H1 (cell line): ENCODE measurements around the gene PRSS12. TPM values are rescaled to one million over a fixed set of nuclear protein-coding genes. Genes with fewer than 3 reads are reported as not detected.

Experiments used
- CTCF ChIA-PET: fragments of 300-600 bp; sonication (Branson Sonifier 250); formaldehyde crosslinking; loops from one replicate; lab custom pipeline; 2021; ENCODE audit not compliant: partially characterized antibody; lab: Charles Lee
- POLR2A ChIA-PET: fragments of 300-600 bp; sonication (Branson Sonifier 250); formaldehyde crosslinking; loops from one replicate; lab custom pipeline; 2021; ENCODE audit warnings: inconsistent platforms; ENCODE audit not compliant: partially characterized antibody; lab: Charles Lee
- DNase-seq, 2 experiments: peaks; one replicate each; pipeline versions ENCODE4 v3.0.0 to v3.0.0-alpha.2; 2010 to 2022; ENCODE audit warnings: low spot score in 2 of 2, low read depth in 1 of 2, mixed read lengths in 1 of 2
- FAIRE-seq: peaks from 2 replicates; lab custom pipeline; 2011; peaks lifted over from hg19 to GRCh38; lab: Jason Lieb, UNC
- H2AFZ ChIP-seq: 2 replicates; pipeline ENCODE4 v1.8.1; 2012; ENCODE audit warnings: low read length, inconsistent platforms
- H2AK5ac ChIP-seq: 2 replicates; pipeline ENCODE4 v1.6.1; 2013; ENCODE audit warnings: low read depth, low read length
- H2BK120ac ChIP-seq: replicated peaks from 2 replicates; pipeline ENCODE3; 2013; ENCODE audit warnings: low read depth, low read length, inconsistent platforms
- H2BK12ac ChIP-seq: 2 replicates; pipeline ENCODE4 v1.6.1; 2013; ENCODE audit warnings: low read depth, low read length
- H2BK15ac ChIP-seq: 2 replicates; pipeline ENCODE4 v1.6.1; 2013; ENCODE audit warnings: low read length
- H2BK20ac ChIP-seq: 2 replicates; pipeline ENCODE4 v1.6.1; 2013; ENCODE audit warnings: low read length
- H2BK5ac ChIP-seq: 2 replicates; pipeline ENCODE4 v1.6.1; 2013; ENCODE audit warnings: low read depth, low read length
- H3K14ac ChIP-seq: 2 replicates; pipeline ENCODE4 v1.6.1; 2013; ENCODE audit warnings: inconsistent platforms; ENCODE audit not compliant: insufficient read length
- H3K18ac ChIP-seq: 2 replicates; pipeline ENCODE4 v1.6.1; 2013; ENCODE audit warnings: low read length; ENCODE audit errors: extremely low read depth
- H3K23ac ChIP-seq: 2 replicates; pipeline ENCODE4 v1.6.1; 2013; ENCODE audit warnings: inconsistent platforms; ENCODE audit not compliant: insufficient read length
- H3K23me2 ChIP-seq: 2 replicates; pipeline ENCODE4 v1.6.1; 2013; ENCODE audit warnings: low read depth, low read length
- H3K27ac ChIP-seq: 2 replicates; pipeline ENCODE4 v1.6.1; 2011; ENCODE audit warnings: low read depth, low read length, inconsistent platforms
- H3K27me3 ChIP-seq, 4 experiments: replicated peaks in 1 of 4; 1 replicate in 1 of 4; 2 replicates in 3 of 4; pipeline versions ENCODE4 v1.6.1 to v1.8.1; 2011 to 2013; ENCODE audit warnings: low read length in 3 of 4, mild to moderate bottlenecking in 3 of 4, inconsistent platforms in 2 of 4, mixed read lengths in 2 of 4, moderate library complexity in 1 of 4; ENCODE audit not compliant: control insufficient read depth in 3 of 4, insufficient read depth in 3 of 4; ENCODE audit errors: extremely low read depth in 1 of 4
- H3K36me3 ChIP-seq, 4 experiments: 2 replicates each; pipeline versions ENCODE4 v1.6.1 to v1.8.1; 2011 to 2013; ENCODE audit warnings: mild to moderate bottlenecking in 4 of 4, low read length in 3 of 4, moderate library complexity in 2 of 4, control low read depth in 1 of 4, inconsistent platforms in 1 of 4; ENCODE audit not compliant: insufficient read depth in 4 of 4, control insufficient read depth in 2 of 4
- H3K4ac ChIP-seq: replicated peaks from 2 replicates; pipeline ENCODE3; 2013; ENCODE audit warnings: low read length, low read depth, mixed read lengths, inconsistent platforms; ENCODE audit not compliant: insufficient read length
- H3K4me1 ChIP-seq, 4 experiments: replicated peaks in 1 of 4; 1 replicate in 1 of 4; 2 replicates in 3 of 4; pipeline versions ENCODE4 v1.6.1 to v1.8.1; 2011 to 2013; ENCODE audit warnings: low read length in 3 of 4, inconsistent platforms in 2 of 4, mixed read lengths in 1 of 4; ENCODE audit not compliant: insufficient read depth in 4 of 4, control insufficient read depth in 3 of 4
- H3K4me2 ChIP-seq, 2 experiments: 2 replicates each; pipeline versions ENCODE4 v1.6.1 to v1.8.1; 2011 to 2013; ENCODE audit warnings: low read depth in 2 of 2, low read length in 2 of 2, control low read depth in 1 of 2, inconsistent platforms in 1 of 2, mild to moderate bottlenecking in 1 of 2; ENCODE audit not compliant: insufficient read depth in 1 of 2
- H3K4me3 ChIP-seq, 4 experiments: fragments of 200-600, 300-600 bp in 1 of 4; sonication (generic), shearing (Covaris generic), sonication (Bioruptor Twin) in 1 of 4; 2 replicates each; pipeline versions ENCODE4 v1.5.1 to v1.8.1; 2011 to 2016; ENCODE audit warnings: low read length in 4 of 4, low read depth in 3 of 4, control low read depth in 2 of 4, inconsistent platforms in 2 of 4, mild to moderate bottlenecking in 2 of 4, mixed read lengths in 1 of 4, moderate library complexity in 1 of 4; ENCODE audit not compliant: insufficient read depth in 2 of 4; ENCODE audit errors: extremely low read depth in 1 of 4
- H3K56ac ChIP-seq: replicated peaks from 2 replicates; pipeline ENCODE3; 2013; ENCODE audit warnings: low read depth, mild to moderate bottlenecking, mixed read lengths, low read length, inconsistent platforms; ENCODE audit not compliant: insufficient read length
- H3K79me1 ChIP-seq: 2 replicates; pipeline ENCODE4 v1.6.1; 2013; ENCODE audit warnings: low read depth, low read length, control low read depth
- H3K79me2 ChIP-seq, 2 experiments: 2 replicates each; pipeline versions ENCODE4 v1.6.1 to v1.8.1; 2012 to 2013; ENCODE audit warnings: low read length in 2 of 2, mild to moderate bottlenecking in 2 of 2, inconsistent platforms in 1 of 2; ENCODE audit not compliant: insufficient read depth in 2 of 2, control insufficient read depth in 1 of 2
- H3K9ac ChIP-seq, 4 experiments: replicated peaks in 1 of 4; 1 replicate in 1 of 4; 2 replicates in 3 of 4; pipeline versions ENCODE4 v1.6.1 to v1.8.1; 2011 to 2013; ENCODE audit warnings: low read depth in 3 of 4, low read length in 3 of 4, control low read depth in 2 of 4, mild to moderate bottlenecking in 2 of 4, moderate library complexity in 2 of 4, inconsistent platforms in 1 of 4; ENCODE audit errors: extremely low read depth in 1 of 4
- H3K9me3 ChIP-seq, 2 experiments: 2 replicates each; pipeline versions ENCODE4 v1.6.1 to v1.8.1; 2012 to 2013; ENCODE audit warnings: mild to moderate bottlenecking in 2 of 2, moderate library complexity in 2 of 2, control low read depth in 1 of 2, inconsistent platforms in 1 of 2, low read depth in 1 of 2, low read length in 1 of 2, mixed read lengths in 1 of 2; ENCODE audit not compliant: insufficient read depth in 2 of 2
- H4K20me1 ChIP-seq, 2 experiments: replicated peaks in 1 of 2; 2 replicates each; pipeline versions ENCODE3 to v1.8.1; 2011 to 2013; ENCODE audit warnings: inconsistent platforms in 2 of 2, low read length in 2 of 2, mild to moderate bottlenecking in 1 of 2; ENCODE audit not compliant: insufficient read depth in 2 of 2, control insufficient read depth in 1 of 2
- H4K5ac ChIP-seq: 2 replicates; pipeline ENCODE4 v1.6.1; 2013; ENCODE audit warnings: low read length, low read depth, mixed read lengths, inconsistent platforms; ENCODE audit not compliant: insufficient read length
- H4K8ac ChIP-seq: 2 replicates; pipeline ENCODE4 v1.8.0; 2013; ENCODE audit warnings: mild to moderate bottlenecking, moderate library complexity, low read length, inconsistent platforms; ENCODE audit not compliant: insufficient read depth; ENCODE audit errors: extremely low read depth
- H4K91ac ChIP-seq: replicated peaks from 2 replicates; pipeline ENCODE3; 2013; ENCODE audit warnings: low read length, mixed read lengths, inconsistent platforms; ENCODE audit not compliant: insufficient read length
- BCL11A ChIP-seq, 2 experiments: IDR thresholded peaks; one replicate each; pipeline ENCODE4 v1.6.1; 2011; ENCODE audit warnings: low read depth in 2 of 2, low read length in 2 of 2, mild to moderate bottlenecking in 2 of 2
- JUN ChIP-seq: IDR thresholded peaks from 2 replicates; pipeline ENCODE4 v1.6.1; 2011; ENCODE audit warnings: low read depth, mild to moderate bottlenecking, improper control_type of control experiment, low read length
- WGBS, 2 experiments: shearing (Covaris generic) in 1 of 2; methylation state at CpG; one replicate each; pipeline versions ENCODE4 v1.1.6 to v1.1.7; 2013 to 2015; ENCODE audit warnings: low lambda C conversion rate in 2 of 2, mixed read lengths in 2 of 2, inconsistent platforms in 1 of 2, low coverage in 1 of 2, missing lambda C conversion rate in 1 of 2; ENCODE audit not compliant: insufficient replicate concordance in 2 of 2, insufficient coverage in 1 of 2, insufficient read length in 1 of 2; ENCODE audit errors: extremely low coverage in 1 of 2, missing lambda C conversion rate in 1 of 2; 5-methylcytosine and 5-hydroxymethylcytosine counted together
- polyA plus RNA-seq, 7 experiments: library from polyadenylated mRNA; depleted of rRNA in 3 of 7; stranded (reverse) in 5 of 7; unstranded in 2 of 7; fragments of >200 nt in 5 of 7; fragments of 200-250 nt in 2 of 7; gene quantifications; 1 replicate in 5 of 7; 2 replicates in 1 of 7; 4 replicates in 1 of 7; pipeline versions ENCODE4 v1.2.1 to v1.2.3, GENCODE V29; 2011 to 2013; ENCODE audit warnings: missing spikeins in 2 of 7, mixed read lengths in 2 of 7
- total RNA-seq: library from RNA; stranded (reverse); fragmentation: NEBNext Ultra II Directional; extraction: Animal tissue kit (Norgen Biotek cat#: 25700); gene quantifications from 2 replicates; pipeline ENCODE4 v1.2.1, GENCODE V29; 2021

Gene PRSS12
- total and polyA plus RNA-seq, 2 of the 8 experiments (the other 6 are each of a cell fraction or from before 2014, with no cell fraction given): 2.6 to 9.3 TPM

DNA sequence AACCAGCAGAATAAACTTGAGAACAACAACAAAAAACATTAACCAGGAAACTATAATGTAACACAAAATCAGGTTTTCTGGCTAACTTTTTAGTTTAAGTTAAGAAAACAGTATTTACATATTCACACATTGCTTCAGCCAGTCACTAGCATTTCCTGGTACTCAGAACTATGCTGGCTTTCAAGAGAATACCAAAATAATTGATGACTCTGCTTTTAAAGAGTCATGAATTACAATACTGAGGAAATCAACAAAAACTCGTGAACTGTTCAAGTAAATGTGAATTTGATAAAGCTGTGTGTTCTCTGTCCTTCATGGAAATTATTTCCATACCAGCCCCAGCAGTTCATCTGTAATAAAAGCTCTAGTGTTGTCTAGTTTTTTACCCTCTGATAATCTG is 27.4 kb downstream of the PRSS12 start:
- Histone ChIP-seq H3K9me3 (no peaks in the 10 kb centered on the region), H3K79me1 (no peaks in the 10 kb centered on the region), H2BK120ac (no peak overlapping the region), H2AK5ac (no peak overlapping the region), H3K4me3 (no peak overlapping the region), H2BK5ac (no peak overlapping the region), H3K4ac (no peak overlapping the region), H3K18ac (no peak overlapping the region), H3K14ac (no peak overlapping the region), H2AFZ (no peak overlapping the region), H3K4me1 (peaks cover 0 to 2% (median 0%) of the 10 kb centered on the region in 4 experiments; a peak in 1 of 7 replicates), H3K79me2 (no peaks in the 10 kb centered on the region), H3K23ac (no peak overlapping the region), H4K20me1 (no peaks in the 10 kb centered on the region), H2BK15ac (no peak overlapping the region), H3K36me3 (no peaks in the 10 kb centered on the region), H4K5ac (no peak overlapping the region), H3K23me2 (no peaks in the 10 kb centered on the region), H3K4me2 (no peak overlapping the region), H3K56ac (no peak overlapping the region), H2BK20ac (no peak overlapping the region), H2BK12ac (no peak overlapping the region), H4K8ac (no peak overlapping the region), H3K9ac (peak overlapping the region in 1 of 4 experiments; percentile 8; a peak in 1 of 7 replicates), H3K27me3 (no peaks in the 10 kb centered on the region), H4K91ac (no peak overlapping the region), H3K27ac (no peak overlapping the region)
- ChIA-PET CTCF (interaction anchor here (0.6 kb wide), 1 partner anchor 411 kb away, joined by 3 read pairs; no protein-coding TSS in a partner anchor), POLR2A (no interaction called here)
- no peak for FAIRE-seq
- WGBS, 2 experiments: 43% methylated on average over 1 of the region's 1 CpG; no CpG with 5 or more reads in 1 of the 2 experiments
- DNase-seq: no peak
- TF ChIP-seq BCL11A (IDR thresholded peaks at IDR 0.05; ENCODE audit: low read depth in 2 of 2, low read length in 2 of 2) (no peak), JUN (no peak)
